Measurements from ENCODE around the gene CLDN9.

The CLDN9 gene

DNA sequence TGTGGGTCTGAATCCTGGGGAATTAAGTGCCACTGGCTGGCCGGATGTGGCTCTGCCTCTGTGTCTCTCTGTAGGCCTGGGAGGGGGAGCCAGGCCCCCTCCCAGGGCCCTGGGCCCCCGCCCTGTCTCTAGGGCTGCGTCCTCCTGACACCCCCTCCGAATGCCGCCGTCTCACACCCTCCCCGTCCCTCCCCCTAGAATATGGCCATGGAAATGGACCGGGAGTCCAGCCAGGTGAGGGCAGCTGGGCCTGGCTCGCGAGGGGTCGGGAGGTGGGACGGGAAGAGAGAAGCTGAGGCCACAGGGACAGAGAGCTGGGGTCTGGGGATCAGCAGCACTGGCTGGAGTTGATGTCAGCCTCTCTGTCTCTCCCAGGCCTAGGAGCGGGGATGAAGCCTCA lies 16.4 kb upstream of the CLDN9 start:
- DNase-seq (ENCODE audit: low spot score), result no peak

DNA sequence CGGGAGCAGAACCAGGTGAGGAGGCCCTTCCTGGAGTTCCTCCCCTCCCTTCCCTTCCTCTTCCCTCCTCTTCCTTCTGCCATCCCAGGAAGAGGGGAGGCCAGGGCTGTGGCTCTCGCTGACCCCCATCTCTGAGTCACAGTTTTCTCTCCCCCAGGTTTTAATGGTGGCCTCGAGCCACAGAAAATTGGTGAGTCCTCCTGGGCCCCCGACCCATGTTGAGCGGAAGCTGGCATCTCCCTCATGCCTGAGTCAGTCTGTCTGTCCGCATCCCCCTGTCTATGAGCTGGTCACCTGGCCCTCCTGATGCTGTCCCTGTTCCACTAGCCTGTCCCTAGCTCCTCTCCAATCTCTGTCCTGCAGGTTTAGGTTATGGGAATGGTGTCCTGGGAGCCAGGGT lies 12.8 kb upstream of the CLDN9 start:
- no peak for DNase-seq (ENCODE audit: low spot score)

DNA sequence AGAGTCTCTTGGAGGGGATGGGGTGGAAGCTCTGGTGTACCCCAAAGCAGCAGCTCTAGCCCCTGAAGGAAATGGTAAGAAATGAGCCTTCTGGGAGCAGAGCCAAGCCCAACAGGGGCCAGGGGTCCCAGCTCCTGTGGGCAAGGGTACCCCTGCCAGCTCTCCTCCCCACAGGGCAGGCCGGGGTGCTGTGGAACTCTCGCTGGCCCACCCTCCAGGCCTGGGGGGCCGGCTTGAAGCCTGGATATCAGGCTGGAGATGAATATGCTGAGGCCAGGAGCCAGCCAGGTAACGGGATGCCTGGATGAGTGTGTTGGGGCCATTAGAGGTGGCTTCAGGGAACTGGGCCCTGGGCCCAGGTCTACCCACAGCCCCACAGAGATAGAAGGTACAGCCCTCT lies 12.2 kb upstream of the CLDN9 start:
- DNase-seq (ENCODE audit: low spot score), result no peak

DNA sequence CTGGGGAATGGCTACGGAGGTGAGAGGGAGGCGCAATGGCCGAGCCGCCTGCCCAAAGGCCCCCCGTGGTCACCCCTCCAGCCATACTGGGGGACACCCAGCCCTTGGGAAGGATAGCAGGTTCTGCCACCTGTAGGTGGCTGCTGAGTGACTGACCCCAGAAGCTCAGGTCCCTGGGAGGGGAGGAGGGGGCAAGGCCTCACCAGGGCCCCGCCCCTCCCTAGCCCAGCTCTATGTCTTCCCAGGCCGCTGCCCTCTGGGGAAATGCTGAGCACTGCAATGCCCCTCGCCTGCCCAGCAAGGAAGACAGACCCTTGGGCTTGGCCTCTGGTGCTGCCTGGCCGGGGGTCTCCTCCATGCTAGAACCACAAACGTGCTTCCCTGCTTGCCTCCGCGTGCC lies 11.4 kb upstream of the CLDN9 start:
- DNase-seq (ENCODE audit: low spot score), result no peak

DNA sequence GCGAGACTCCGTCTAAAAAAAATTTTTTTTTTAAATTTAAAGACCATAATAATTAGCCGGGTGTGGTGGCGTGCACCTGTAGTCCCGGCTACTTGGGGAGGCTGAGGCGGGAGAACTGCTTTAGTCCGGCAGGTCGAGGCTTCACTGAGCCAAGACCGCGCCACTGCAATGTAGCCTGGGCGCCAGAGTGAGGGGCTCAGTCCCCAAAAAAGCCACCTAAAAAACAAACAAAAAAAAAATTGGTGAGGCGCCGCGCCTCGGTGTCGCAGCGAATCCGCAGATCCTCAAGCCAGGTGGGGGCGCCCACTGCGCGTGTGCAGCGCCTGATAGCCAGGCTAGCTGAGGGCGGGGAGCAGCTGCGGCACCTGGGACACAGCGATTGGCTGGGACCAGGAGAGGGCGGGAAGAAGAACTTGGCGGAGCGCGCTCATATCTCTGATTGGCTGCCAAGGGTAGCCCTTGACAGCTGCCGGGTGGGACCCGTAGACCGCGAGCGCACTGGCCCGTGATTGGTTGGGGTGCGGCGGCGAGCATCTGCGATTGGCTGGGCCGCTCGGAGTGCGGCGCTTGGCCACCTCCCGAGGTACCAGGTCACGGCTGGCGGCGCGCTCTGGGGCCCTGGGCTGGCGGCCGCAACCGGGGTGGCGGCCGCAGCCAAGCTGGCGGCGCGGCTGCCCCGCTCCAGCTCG lies 9.0 kb upstream of the CLDN9 start:
- DNase-seq (ENCODE audit: low spot score), result peak; percentile 98

DNA sequence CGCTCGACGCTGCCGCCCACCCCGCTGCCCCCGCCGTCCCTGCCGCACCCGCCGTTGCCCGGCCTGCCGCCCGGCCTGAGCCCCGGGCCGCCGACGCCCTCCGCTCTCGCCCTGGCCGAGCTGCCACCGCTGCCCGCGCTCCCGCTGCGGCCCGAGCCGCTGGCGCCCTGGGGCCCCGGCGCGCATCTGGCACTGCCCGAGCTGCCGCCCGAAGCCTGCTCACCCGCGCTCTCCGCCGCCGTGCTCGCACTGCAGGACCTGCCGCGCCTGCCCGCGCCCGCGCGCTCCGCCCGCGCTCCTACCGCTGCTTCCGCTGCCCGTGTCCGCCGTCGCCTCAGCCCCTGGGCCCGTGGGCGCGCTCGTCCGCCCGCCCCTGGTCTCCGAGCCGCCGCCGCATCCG lies 8.4 kb upstream of the CLDN9 start:
- no peak for DNase-seq (ENCODE audit: low spot score)

DNA sequence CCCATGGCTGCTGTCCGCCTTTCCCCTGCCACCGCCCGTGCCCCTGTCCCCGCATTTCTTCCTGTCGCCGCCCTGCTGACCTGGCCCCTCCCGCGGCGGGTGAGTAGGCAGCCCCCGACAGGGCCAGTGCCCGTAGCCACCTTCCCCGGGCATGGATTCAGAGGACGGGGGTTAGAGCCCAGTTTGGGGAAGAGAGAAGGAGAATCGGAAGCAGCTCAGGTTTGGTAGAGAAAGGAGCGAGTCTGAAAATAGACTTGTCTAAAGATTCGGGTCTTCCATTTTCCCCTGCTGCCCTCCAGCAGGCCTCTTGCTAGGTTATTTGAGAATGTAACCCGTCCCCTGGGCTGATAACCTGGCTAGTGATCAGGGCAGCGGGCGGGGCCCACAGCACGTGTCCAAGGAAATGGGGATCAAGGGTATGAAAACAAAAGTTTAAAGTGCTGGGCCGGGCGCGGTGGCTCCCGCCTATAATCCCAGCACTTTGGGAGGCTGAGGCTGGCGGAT lies 7.9 kb upstream of the CLDN9 start:
- no peak for DNase-seq (ENCODE audit: low spot score)

DNA sequence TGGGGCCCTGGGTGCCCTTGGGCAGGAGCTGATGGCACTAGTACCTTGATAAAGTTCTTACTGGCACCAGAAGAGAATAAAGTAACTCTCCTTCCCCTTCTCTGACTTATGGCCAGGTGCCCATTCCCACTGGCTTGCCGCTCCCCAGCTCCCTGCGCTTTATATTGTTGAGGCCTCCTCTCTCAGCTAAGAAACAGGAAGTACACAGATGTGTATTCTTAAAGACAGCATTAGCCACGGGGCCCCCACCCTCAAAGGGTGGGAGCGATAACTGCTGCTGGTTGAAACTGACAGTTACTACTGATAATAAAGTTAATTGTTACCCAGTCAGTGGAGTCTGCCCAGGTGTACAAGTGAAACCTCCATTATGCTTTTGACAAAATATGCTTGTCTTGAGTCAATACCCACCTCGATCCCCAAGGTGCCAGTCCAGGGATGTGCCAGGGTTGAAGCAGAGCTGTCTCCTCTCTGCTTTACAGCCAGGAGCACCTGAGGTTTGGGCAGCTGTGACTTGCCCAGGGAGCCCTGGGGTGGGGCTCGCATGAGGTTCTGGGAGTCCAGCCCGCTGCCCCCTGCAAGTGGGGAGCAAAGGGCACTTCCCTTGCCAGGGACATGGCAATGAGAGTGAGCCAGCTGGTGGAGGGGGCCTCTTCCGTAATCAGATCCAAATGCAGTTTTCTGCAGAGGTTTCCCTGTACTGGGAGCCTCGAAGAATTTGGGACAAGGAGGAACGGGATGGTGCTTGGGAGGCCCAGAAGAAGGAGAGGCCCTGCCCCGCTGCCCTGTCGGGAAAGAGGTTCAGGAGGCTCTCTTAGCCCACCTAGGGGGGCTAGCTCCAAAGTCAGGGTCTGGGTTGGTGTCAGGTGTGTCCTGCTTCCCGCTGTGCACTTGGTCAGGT lies 5.4 kb upstream of the CLDN9 start:
- DNase-seq (ENCODE audit: low spot score), result no peak

DNA sequence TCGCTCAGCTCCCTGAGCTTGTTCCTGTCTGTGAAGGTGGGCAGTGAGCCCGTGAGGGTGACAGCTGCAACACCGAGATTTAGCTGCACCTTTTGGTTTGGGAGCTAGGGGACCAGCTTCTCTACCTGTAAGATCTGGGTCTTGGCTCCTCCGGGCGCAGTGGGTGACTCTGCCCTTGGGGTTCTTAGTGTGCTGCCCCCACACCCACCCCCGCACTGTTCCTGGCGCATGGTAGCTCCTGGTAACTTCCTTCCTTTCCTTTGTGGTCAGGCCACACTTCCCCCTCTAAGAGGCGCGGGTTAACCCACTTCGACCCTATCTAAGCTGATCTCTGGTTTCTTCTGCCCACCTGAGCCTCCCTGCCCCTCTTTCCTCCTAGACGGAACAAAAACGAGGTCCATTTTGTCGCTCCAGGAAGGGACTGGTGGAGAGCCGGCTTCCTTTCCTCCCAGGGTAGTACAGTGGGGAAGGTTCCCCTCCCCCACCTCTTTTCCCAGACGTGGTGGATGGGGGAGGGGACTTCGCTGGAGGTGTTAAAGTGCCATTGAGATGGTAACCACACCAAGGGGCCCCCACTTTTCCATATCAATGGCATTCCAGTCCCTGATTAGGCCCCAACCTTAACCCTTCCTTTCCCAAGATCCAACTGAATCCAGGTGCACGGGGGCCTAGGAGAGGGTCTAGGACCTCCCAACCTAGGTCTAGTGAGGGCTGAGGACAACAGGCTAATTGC lies 4.6 kb upstream of the CLDN9 start:
- no peak for DNase-seq (ENCODE audit: low spot score)

DNA sequence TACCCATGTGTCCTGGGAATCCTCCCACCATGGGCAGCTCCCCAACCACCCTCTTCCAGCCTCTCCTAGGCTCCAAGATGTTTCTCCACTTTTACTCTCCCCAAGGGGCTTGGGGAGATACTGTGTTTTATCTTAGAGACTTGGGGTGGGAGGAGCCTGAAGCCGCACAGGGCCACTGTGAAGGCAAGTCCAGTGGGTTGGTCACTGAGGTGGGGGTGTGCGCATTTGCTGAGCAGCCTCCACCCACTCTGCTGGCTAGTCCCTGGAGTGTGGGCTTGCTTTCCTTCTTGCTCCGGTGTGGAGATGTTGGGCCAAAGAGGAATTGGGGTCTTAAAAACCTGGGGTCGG lies 4.1 kb upstream of the CLDN9 start:
- no peak for DNase-seq (ENCODE audit: low spot score)

DNA sequence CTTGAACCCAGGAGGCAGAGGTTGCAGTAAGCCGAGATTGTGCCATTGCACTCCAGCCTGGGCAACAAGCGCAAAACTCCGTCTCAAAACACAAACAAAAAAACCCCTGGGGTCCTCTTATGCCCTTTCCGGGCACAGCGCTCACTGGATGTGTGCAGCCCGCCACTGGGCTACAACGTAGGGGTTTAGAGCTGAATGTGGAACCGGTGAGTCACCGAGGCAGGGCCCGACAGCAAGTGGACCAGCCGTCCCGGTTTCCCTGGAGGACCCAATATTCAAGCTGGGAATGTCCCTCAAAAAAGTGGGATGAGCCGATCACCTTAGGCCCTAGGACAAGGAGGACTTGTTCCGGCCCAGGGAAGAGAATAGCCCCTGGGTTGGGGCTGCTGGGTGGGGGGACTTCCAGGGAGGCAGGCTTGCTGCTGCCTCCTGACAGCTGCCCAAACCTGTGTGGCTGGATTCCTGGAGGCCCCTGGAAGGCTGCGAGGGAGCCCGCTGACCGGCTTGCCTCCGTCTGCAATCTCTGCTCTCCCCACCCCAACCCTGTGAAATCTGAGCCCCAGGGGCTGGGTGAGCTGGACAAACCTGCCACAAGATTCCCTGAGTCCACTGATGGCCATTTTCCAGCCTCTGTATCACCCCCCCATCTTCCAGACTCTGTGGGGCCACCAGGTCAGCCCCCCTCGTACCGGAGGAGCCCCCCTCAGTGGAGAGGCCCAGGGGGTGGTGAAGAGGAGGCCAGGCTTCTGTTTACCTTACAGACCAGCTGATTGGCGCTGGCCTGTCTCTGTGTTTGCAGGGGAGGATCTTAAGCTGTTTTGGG lies 2.9 kb upstream of the CLDN9 start:
- peak; percentile 81 for DNase-seq (ENCODE audit: low spot score)

DNA sequence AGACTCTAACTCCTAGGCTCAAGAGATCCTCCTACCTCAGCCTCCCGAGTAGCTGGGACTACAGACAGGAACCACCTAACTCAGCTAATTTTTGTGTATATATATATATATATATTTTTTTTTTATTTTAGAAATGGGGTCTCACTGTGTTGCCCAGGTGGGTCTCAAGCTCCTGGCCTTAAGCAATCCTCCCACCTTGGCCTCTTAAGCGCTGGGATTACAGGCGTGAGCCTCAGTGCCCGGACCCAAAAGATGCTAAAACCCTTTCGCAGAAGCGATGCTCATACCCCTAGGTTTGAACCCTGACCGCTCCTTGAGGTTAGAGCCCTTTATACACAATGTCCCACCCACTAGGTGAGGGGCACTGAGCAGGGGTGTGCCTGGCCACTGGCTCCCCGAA lies 2.2 kb upstream of the CLDN9 start:
- DNase-seq (ENCODE audit: low spot score), result no peak

DNA sequence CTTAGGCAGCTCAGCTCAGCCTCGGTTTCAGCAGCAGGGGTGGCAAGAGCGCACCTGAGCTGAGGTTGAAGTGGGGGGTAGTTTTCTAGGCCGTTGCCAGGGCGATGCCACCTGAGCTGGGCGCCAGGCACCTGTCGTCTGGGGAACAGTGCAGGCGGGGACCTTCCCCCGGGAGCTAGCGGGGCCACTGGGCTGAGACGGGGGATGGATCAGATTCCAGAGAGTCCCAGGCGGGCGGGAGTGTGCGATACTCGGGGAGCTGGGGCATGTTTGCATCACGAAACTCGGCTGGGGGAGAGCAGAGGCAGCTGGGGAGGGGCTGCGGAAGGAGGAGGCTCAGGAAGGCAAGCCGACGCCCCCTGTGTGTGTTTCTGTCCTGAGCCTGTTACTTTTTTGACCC lies 477 bp upstream of the CLDN9 start:
- no peak for DNase-seq (ENCODE audit: low spot score)

DNA sequence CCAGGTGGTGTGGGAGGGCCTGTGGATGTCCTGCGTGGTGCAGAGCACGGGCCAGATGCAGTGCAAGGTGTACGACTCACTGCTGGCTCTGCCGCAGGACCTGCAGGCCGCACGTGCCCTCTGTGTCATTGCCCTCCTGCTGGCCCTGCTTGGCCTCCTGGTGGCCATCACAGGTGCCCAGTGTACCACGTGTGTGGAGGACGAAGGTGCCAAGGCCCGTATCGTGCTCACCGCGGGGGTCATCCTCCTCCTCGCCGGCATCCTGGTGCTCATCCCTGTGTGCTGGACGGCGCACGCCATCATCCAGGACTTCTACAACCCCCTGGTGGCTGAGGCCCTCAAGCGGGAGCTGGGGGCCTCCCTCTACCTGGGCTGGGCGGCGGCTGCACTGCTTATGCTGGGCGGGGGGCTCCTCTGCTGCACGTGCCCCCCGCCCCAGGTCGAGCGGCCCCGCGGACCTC lies 798 bp downstream of the CLDN9 start:
- no peak for DNase-seq (ENCODE audit: low spot score)

DNA sequence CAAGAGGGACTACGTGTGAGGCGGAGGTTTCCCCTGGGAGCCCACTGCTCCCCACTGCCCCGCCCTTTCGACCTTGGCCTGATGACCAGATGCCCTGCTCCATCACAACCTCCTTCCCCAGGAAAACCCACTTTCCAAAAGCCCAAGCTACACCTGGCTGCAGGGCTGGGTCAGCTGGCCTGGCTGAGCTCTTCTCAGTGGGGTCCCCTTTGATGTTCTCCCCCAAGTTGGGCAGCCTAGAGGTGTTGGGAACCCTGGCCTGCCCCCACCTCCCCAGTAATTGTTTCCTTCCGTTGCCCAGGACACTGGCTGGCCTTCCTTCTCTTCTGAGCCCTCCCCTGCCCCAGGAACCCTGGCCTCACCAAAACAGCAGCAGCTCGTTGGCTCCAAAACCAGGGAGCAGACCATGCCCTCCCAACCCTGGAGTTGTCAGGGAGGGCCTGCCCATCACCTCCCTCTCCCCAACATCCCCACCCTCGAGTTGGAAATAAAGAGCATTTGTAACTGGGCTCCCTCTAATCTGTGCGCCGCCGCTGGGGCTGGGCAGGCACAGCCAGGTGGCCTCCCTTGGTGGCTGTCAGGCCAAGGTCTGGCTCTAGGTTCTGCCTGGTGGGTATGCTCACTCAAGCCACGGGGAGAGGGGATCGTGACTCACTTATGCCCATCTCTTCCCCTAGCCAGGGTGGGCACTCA lies 1.4 kb downstream of the CLDN9 start:
- no peak for DNase-seq (ENCODE audit: low spot score)

DNA sequence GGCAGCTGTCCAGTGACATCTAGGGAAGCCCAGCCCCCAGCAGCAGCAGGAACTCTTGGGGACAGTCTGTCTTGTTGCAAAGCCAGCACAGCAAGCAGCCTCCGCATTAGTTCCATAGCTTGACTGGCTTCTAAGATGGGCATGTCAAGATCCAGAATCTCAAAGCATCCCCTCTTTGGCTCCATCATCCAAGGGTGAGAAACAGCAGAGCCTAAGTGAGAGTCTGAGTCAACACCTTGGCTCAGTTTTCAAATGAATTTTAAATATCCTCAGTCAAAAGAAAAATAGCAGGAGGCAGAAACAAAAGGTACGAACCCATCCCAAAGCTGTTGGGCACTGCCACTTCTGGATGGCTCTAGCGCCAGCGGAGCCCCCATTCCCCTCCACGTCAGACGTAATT lies 2.2 kb downstream of the CLDN9 start:
- no peak for DNase-seq (ENCODE audit: low spot score)

DNA sequence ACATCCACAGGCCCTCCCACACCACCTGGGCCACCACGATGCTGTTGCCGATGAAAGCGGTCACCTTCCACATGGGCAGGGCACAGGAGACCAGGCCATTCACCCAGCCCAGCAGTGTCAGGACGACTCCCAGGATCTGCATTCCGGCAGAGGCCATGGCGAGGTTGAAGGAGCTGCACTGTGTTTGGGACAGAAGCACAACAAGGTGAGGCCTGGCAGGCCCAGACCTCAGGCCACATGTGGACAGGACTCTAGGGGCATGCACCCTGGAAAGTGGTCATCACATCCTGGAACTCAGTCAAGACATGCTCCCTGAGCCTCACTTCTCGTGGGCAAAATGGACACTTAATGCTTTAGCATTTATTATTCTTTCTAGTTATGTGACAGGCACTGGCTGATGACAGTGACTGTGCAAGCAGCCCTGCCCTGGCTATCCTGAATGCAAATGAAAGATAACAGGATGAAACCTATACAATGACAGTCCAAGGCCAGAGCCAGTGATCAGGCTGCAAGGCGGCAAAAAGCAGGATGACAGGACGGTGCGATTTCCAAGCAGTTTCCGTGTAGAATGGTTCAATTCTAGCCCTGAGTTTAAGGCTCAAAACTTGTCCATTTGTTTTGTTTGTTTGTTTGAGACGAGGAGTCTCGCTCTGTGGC lies 3.3 kb downstream of the CLDN9 start:
- no peak for DNase-seq (ENCODE audit: low spot score)

DNA sequence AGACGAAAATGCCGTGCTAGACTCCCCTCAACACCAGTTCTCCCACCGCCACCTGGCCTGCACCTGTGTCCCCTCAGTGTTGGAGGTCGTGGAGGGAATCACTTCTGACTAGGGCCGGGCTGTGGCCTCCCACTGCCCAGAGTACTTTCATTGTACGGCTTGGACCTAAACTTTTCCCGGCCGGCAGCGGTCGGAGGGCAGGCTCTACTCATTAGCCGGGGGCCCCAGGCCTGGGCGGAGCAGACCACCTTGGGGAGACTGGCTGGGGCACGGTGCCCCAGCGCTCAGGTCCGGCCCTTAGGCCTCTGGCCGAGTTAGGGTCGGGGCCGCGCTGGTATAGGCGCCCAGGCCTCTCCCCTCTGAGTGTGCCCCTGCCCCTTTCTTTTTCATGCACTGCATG lies 4.6 kb downstream of the CLDN9 start:
- no peak for DNase-seq (ENCODE audit: low spot score)

DNA sequence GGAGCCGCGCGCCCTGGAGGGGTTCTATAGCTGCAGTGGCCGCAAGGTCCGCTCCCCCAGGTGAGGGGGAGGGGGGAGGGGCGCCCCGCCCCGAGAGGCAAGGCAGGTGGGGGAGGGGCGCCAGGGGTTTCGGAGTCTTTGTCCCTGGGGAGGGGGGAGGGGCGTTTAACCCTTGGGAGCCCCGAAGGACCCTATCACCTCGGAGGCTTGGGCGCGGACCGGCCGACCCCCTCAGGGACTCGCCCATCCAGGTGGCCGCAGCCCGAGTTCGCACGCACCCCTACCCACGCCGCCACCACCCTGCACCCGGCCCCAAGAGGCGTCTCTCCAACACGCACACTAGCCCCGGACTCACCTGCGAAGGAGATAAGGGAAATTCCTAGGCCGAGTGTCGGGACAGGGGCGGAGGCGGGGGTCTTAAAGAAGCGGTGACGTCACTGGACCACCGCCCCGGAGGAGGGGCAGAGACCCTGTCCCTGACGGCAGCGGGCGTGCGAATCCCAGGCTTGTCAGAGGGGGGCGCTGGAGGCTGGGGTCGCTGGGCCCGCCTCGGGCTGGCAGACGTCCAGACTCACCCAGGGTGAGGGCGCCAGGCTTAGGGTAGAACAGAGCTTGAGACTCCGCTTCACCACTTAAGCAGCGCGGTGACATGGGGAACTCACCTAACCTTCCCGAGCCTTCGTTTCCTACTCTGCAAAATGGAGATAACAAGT lies 5.2 kb downstream of the CLDN9 start, which contains the start of gene CLDN6:
TSS of gene CLDN6 (minus strand) at position 390 of the 713 bp plus-strand sequence. CDS start 2,162 bp downstream, outside the sequence.
- DNase-seq (ENCODE audit: low spot score), result peak; percentile 93

Measured in ecto neural progenitor cell (in vitro differentiated cells).